Rectal smooth muscle tissue (tissue), 1 donor: ENCODE results near the gene STON2.

Experiments used
- H3K27ac ChIP-seq: one replicate; pipeline ENCODE4 v1.7.0; 2013; ENCODE audit warnings: low read depth, low read length, inconsistent platforms
- H3K27me3 ChIP-seq: one replicate; pipeline ENCODE4 v1.7.0; 2013; ENCODE audit warnings: low read length; ENCODE audit not compliant: control insufficient read depth, insufficient read depth
- H3K36me3 ChIP-seq: one replicate; pipeline ENCODE4 v1.7.0; 2013; ENCODE audit warnings: low read length; ENCODE audit not compliant: control insufficient read depth, insufficient read depth
- H3K4me1 ChIP-seq: one replicate; pipeline ENCODE4 v1.7.0; 2013; ENCODE audit warnings: low read length; ENCODE audit not compliant: control insufficient read depth, insufficient read depth
- H3K4me3 ChIP-seq: one replicate; pipeline ENCODE4 v1.7.0; 2013; ENCODE audit warnings: low read length
- H3K9ac ChIP-seq: one replicate; pipeline ENCODE4 v1.7.0; 2013; ENCODE audit warnings: low read length

Gene STON2

DNA sequence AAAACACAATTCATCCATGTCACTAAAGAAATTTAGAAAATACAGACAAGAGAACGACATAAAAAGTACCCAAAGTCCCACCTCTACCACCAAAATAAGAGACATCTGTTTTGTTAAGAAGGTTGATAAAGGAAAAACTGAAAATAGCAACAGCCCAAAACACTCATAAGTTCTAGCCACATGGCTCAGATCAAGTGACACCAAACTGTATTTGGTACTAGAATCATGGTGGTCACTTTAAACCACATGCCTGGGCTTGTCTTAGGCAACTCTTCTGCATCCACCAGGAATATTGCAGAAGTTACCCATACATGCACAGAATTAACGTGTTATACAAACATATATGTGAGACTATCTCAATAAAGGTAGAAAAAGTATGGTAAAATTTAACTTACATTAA is 101.2 kb downstream of the STON2 start:
- no peaks in the 10 kb centered on the region for H3K27me3 ChIP-seq
- H3K4me3 ChIP-seq: no peak overlapping the region
- no peaks in the 10 kb centered on the region for H3K4me1 ChIP-seq
- no peaks in the 10 kb centered on the region for H3K36me3 ChIP-seq
- H3K27ac ChIP-seq: no peak overlapping the region
- H3K9ac ChIP-seq: no peak overlapping the region

GRCh38 chr14:81298122-81298521 is 102.0 kb downstream of the STON2 start:
- H3K9ac ChIP-seq: no peak overlapping the region
- no peaks in the 10 kb centered on the region for H3K27me3 ChIP-seq
- H3K27ac ChIP-seq: no peak overlapping the region
- no peak overlapping the region for H3K4me3 ChIP-seq
- no peaks in the 10 kb centered on the region for H3K36me3 ChIP-seq
- H3K4me1 ChIP-seq: no peaks in the 10 kb centered on the region

- no peak overlapping the region for H3K4me3 ChIP-seq
- no peak overlapping the region for H3K9ac ChIP-seq
- no peak overlapping the region for H3K27ac ChIP-seq
- no peaks in the 10 kb centered on the region for H3K36me3 ChIP-seq
- no peaks in the 10 kb centered on the region for H3K27me3 ChIP-seq
- no peaks in the 10 kb centered on the region for H3K4me1 ChIP-seq
Observed at GRCh38 chr14:81295958-81296923, 103.9 kb downstream of the STON2 start.

DNA sequence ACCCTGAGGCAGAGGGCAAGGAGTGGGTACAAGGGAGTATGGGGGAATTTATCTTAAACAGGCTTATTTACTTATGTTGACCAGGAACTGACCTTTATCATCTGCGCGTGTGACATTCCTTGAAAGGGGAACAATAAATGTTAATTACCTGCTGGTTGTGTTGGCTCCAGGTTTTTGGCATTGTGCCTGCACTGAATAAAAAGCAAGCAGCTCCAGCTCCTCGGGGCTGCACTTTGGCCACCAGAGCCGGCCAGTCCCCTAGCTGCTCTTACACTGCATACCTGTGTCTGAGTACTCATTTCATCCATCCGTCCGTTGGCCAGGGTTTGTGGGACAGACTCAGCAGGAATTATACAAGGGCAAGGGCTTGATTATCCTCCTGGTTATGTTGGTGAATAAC is 110.6 kb downstream of the STON2 start:
- no peak overlapping the region for H3K4me3 ChIP-seq
- H3K27me3 ChIP-seq: no peaks in the 10 kb centered on the region
- no peaks in the 10 kb centered on the region for H3K36me3 ChIP-seq
- H3K9ac ChIP-seq: no peak overlapping the region
- H3K4me1 ChIP-seq: no peaks in the 10 kb centered on the region
- no peak overlapping the region for H3K27ac ChIP-seq

DNA sequence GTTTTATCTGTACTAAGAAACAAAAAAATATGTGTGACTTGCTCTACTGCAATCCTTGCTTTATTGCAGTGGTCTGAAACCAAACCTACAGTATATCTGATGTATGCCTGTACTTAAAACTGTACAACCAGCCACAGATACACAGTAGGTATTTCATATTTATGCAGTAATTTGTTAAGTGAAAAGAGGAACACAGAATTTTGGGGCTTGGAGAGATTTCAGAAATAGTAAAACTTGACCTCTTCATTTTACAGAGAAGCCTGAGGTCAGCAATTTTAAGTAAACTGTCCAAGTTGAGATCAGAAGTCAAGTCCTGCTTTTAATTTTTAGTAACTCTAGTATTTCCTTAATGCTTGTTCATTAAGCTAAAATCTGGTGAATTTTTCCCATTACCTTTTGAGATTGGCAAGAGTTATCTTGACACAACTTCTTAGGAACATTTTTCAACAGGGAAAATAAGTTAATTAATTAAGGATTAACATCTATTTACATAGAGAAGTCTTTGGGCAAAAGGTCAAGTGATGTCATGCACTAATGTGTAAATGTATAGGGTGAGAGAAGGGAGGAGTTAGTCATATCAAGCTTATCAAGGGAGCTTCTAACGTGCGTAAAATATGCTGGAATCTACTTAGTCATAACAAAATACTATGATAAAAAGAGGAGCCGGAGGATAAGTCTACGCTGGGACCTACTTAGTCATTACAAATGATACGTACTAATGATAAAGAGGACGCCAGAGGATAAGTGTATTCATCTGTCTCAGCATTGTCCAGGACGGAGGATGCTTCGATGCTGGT is 113.4 kb downstream of the STON2 start:
- H3K27me3 ChIP-seq: no peaks in the 10 kb centered on the region
- no peak overlapping the region for H3K4me3 ChIP-seq

GRCh38 chr14:81285245-81285644 is 114.9 kb downstream of the STON2 start:
- no peaks in the 10 kb centered on the region for H3K36me3 ChIP-seq

More for the DNA sequence above, 113.4 kb downstream of the STON2 start:
- H3K36me3 ChIP-seq: no peaks in the 10 kb centered on the region
- H3K4me1 ChIP-seq: no peaks in the 10 kb centered on the region
- H3K27ac ChIP-seq: no peak overlapping the region
- H3K9ac ChIP-seq: no peak overlapping the region

DNA sequence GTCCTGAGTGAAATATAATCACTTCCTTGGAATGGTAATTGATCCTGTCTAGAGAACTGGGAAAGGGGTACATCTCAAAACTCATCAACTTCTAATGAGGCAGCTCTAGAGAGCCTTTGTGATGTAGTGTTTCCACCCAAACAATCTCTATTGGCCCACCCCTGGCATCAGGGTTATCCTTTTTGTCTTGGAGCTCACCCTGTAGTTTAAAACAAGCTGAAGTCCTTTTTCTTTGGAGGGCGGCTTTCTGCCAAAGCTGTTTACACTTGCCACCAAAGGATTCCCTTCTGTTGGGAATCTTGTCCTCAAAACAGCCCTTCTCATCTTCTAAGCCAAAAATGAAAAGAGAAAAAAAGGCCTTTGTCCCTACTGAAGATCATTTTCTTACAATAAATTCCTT is 118.8 kb downstream of the STON2 start:
- Histone ChIP-seq H3K9ac (no peak overlapping the region), H3K4me3 (no peak overlapping the region), H3K36me3 (no peaks in the 10 kb centered on the region), H3K27ac (no peak overlapping the region), H3K27me3 (no peaks in the 10 kb centered on the region), H3K4me1 (no peaks in the 10 kb centered on the region)

More at GRCh38 chr14:81285245-81285644, 114.9 kb downstream of the STON2 start:
- Histone ChIP-seq H3K4me1 (no peaks in the 10 kb centered on the region), H3K27ac (no peak overlapping the region), H3K9ac (no peak overlapping the region), H3K4me3 (no peak overlapping the region), H3K27me3 (no peaks in the 10 kb centered on the region)

DNA sequence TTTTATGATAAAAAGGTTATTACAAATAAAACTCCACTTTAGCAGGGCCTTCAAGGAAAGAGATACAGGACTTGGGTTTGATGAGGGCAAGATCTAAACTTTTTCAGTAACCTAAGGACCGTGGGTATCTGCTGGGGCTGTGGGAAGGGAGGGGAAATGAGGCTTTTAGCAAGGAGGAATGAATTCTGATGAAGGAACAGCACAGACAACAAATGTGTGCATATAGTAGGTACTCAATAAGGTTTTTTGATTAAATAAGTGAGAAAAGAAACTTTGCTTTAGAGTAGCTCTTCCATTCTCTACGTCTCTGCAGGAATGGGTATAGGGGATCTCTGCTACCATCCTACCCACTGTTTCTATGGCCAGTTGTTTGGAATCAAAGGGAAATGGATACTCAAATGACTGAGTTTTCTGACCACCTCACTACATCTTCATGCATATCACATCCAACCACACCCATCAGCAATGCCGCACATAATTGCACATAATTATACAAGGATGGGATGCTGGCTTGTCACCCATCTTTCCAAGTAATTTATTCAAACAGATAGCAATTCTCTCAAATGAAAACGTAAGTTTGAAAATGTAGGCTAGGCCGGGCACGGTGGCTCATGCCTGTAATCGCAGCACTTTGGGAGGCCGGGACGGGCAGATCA is 119.9 kb downstream of the STON2 start:
- H3K27me3 ChIP-seq: no peaks in the 10 kb centered on the region
- no peak overlapping the region for H3K27ac ChIP-seq
- no peaks in the 10 kb centered on the region for H3K4me1 ChIP-seq
- H3K4me3 ChIP-seq: no peak overlapping the region
- no peak overlapping the region for H3K9ac ChIP-seq
- H3K36me3 ChIP-seq: no peaks in the 10 kb centered on the region

GRCh38 chr14:81277096-81277495 is 123.0 kb downstream of the STON2 start:
- Histone ChIP-seq H3K36me3 (no peaks in the 10 kb centered on the region), H3K27ac (no peak overlapping the region), H3K9ac (no peak overlapping the region), H3K27me3 (no peaks in the 10 kb centered on the region), H3K4me1 (no peaks in the 10 kb centered on the region), H3K4me3 (no peak overlapping the region)

DNA sequence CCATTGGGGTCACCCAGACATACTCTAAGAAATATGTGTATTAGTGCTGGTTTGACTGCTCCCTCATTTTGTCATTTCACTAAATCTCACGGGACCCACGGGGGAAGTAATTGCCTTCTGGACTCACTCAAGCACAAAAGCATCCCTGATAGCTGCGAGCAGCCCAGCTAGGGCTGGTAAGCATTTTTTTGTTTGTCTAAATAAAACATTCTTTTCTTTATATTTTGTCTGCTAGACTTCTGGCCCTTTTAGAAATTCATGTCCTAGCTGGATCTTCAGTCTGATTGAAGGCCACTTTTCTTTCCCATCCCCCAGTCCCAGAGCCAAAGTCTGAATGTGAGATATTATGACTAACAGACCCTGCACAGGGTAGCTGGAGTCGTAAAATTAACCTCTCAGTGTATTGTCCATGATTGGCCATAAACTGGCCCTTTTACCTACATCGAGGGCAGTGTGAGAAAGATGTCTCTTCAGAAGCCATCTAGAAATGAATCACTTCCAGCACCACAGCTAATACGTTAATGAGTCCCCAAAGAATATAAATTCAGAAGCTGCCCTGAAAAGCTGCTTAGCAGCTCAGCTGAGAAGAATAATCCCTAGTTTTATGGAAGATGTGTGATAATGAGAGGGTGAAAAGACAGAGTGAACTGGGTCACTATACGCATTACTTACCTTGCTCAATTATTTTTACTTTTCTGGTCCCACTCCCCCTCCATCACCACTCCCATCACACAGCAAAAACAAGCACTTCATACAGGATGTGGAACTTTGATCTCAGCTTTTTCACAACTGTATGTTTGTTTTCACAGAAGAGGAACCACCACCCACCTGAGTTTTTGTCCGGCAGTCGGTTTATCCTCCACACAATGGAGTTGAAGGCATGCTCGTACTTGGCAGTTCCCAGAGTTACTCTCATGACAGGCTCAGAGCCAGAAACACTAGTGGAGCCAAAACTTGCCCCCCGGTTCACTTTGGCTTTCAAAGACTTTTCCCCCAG is 123.8 kb downstream of the STON2 start:
- H3K27ac ChIP-seq: no peak overlapping the region
- peak overlapping the region; percentile 2 for H3K4me3 ChIP-seq
- H3K9ac ChIP-seq: no peak overlapping the region
- H3K27me3 ChIP-seq: no peaks in the 10 kb centered on the region
- H3K4me1 ChIP-seq: no peaks in the 10 kb centered on the region
- no peaks in the 10 kb centered on the region for H3K36me3 ChIP-seq

DNA sequence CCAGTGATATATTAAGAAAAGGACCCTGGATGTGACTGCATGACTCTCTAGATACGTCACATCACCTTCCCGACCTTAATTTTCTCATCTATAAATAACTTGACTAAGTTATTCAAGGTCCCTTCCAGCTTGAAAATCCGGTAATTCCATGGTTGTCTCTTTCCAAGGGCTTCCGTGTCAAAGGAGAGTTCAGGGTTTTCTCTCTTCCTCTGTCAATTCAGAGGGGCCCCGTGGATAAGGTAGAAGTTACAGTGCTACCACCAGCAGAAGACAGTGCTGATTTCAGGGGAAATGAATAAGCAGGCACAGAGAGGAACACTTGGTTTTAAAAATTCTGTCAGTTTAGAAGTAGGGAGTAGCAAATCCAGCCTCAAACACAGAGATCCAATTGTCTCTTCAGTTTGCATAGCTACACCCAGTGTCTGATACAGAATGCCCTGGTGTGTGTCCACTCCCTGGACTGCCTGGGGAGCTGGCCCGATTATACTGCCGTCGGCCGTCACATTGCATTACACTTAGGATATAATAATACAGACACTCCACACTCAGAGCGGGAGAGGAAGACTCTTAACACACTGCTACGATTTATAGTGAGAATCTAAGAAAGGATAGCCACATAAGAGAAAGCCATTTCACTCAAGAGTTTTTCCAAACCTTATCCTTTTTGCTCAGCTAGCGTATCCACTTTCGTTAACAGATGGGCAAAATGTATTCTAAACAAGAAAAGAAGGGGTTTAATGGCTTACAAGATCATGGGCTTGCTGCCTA is 124.6 kb downstream of the STON2 start:
- no peaks in the 10 kb centered on the region for H3K27me3 ChIP-seq
- no peak overlapping the region for H3K27ac ChIP-seq
- H3K4me3 ChIP-seq: peak overlapping the region; percentile 2
- no peak overlapping the region for H3K9ac ChIP-seq
- no peaks in the 10 kb centered on the region for H3K36me3 ChIP-seq
- no peaks in the 10 kb centered on the region for H3K4me1 ChIP-seq
